T47D (cell line): ENCODE results near the gene BMP7.

Experiments
- DNase-seq, 2 experiments: peaks; one replicate each; pipeline versions ENCODE4 v3.0.0 to v3.0.0-alpha.2; 2011 to 2012; ENCODE audit warnings: low read depth in 1 of 2, low spot score in 1 of 2
- JUND ChIP-seq: IDR thresholded peaks from 2 replicates; pipeline ENCODE4 v1.6.1; 2012; ENCODE audit warnings: low read depth
- in situ Hi-C: cut with HindIII; loops from 2 replicates; pipeline ENCODE4 v1.10.0; 2016; ENCODE audit warnings: low sequenced_read_pairs, low pct_unique_long_range_greater_than_20kb

Gene BMP7

DNA sequence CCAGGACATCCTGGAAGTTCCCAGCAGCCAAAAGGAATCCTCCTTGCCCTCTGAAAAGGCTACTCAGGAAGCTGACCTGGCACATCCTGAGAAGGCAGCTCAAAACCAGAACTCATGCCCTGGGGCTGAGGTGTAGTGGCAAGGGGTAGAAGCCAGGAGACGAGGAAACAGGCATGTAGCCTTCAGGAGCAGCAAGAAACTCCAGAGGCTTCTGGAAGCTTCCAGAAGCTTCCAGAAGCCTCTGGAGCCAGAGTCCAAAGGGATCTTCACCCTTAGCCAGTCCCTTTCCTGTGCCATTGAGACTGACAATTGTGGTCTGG is 43.9 kb downstream of the BMP7 start:
- in situ Hi-C loops, result no loop called here
- TF ChIP-seq JUND, result no peak
- no peak for DNase-seq

GRCh38 chr20:57221916-57222630 is 44.4 kb downstream of the BMP7 start:
- DNase-seq, result no peak
- in situ Hi-C loops, result no loop called here

GRCh38 chr20:57220337-57221145 is 45.9 kb downstream of the BMP7 start:
- DNase-seq, result no peak
- no peak for TF ChIP-seq JUND
- in situ Hi-C loops, result no loop called here

More at GRCh38 chr20:57221916-57222630, 44.4 kb downstream of the BMP7 start:
- TF ChIP-seq JUND, result no peak

DNA sequence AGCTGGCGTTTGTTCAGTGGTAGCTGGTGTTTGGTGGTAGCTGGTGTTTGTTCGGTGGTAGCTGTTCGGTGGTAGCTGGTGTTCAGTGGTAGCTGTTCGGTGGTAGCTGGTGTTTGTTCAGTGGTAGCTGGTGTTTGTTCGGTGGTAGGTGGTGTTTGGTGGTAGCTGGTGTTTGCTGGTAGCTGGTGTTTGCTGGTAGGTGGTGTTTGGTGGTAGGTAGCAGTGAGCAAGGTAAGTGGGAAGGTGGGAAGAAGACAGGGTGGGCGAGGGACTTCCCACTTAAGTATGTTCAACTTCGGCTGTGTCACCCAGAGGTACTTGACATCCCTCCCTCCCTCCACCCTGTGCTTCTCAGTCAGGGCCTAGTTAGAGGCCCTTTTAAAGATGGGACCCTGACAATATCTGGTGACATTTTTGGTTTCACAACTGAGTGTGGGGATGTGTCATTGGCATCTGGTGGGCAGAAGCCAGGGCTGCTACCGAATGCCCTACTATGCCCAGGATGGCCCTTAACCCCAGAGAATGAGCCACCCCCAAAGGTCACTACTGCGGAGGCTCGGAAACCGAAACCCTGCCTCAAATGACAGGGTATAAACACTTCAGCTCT is 47.3 kb downstream of the BMP7 start:
- in situ Hi-C loops, result no loop called here
- DNase-seq, result no peak
- TF ChIP-seq JUND, result no peak

DNA sequence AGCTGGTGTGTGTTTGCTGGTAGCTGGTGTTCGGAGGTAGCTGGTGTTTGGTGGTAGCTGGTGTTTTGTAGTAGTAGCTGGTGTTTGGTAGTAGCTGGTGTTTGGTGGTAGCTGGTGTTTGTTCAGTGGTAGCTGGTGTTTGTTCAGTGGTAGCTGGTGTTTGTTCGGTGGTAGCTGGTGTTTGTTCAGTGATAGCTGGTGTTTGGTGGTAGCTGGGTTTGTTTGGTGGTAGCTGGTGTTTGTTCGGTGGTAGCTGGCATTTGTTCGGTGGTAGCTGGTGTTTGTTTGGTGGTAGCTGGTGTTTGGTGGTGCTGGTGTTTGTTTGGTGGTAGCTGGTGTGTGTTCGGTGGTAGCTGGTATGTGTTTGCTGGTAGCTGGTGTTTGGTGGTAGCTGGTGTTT is 48.0 kb downstream of the BMP7 start:
- DNase-seq, result no peak
- in situ Hi-C loops, result no loop called here
- TF ChIP-seq JUND, result no peak

DNA sequence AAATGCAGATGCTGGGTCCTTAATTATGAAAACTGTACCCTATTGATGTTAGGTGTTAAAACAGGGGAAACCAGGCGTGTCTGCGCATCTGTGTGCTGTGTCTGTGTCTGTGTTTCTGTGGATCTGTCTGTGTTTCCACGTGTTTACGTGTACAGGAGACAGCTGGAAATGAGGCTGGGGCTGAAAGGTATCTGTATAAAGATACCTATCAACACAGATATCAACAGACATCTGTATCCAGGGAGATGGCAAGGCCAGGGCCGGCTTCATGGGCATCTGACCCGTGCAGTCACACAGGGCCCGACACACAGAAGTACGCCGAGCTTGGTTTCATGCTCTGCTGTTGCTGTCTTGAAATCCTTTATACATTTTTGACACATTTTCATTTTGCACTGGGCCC is 48.6 kb downstream of the BMP7 start:
- in situ Hi-C loops, result no loop called here
- no peak for TF ChIP-seq JUND
- no peak for DNase-seq

DNA sequence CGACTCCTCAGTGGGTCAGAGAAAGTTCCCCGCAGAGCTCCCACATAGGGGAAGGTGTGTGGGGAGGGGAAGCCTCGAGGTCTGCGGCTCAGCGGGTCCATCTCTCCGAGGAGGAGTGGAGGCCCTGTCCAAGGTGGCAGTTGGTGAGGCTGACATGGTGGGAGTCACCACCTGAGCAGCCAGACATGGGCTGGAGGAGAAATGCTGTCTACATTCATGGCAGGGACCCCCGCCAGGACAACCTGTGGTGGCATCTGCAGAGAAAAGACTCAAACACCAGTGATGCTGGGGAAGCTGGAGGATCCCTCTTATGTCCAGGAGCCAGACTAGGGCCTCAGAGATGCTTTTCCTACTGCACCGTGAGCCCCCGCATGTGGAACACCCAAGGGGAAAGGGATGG is 49.8 kb downstream of the BMP7 start:
- TF ChIP-seq JUND, result no peak
- in situ Hi-C loops, result no loop called here
- DNase-seq, result no peak

DNA sequence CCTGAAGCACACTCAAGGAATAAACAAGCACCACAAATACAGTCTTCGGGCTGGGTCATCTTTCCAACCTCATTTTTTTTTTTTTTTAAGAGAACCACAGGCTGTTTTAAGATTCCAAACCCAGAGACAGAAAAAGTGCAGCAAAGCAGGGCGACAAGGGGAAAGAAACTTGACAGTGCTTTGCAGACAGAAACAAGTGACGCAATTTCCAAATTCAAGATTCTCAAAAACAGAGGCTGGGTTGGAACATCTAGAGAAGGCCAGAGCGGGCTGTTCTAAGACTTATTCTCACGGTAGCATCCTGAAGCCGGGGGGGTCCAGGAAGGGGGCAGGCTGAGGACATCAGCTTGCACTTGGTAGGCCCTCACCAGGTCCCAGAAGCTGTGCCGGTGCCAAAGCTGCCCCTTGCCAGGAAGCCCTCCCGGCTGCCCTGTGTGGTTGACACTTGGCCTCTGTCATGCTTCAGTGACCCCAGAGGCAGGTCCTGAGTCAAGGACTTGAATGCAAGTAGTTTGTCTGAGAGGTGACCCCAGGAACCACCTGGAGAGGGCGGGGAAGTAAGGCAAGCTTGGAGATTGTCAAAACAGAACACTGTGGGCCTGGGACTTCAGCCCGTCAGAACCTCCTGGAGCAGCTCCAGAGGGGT is 50.5 kb downstream of the BMP7 start:
- DNase-seq, result no peak
- in situ Hi-C loops, result no loop called here
- no peak for TF ChIP-seq JUND

GRCh38 chr20:57215426-57215825 is 51.0 kb downstream of the BMP7 start:
- TF ChIP-seq JUND, result no peak
- in situ Hi-C loops, result no loop called here
- DNase-seq, result no peak

DNA sequence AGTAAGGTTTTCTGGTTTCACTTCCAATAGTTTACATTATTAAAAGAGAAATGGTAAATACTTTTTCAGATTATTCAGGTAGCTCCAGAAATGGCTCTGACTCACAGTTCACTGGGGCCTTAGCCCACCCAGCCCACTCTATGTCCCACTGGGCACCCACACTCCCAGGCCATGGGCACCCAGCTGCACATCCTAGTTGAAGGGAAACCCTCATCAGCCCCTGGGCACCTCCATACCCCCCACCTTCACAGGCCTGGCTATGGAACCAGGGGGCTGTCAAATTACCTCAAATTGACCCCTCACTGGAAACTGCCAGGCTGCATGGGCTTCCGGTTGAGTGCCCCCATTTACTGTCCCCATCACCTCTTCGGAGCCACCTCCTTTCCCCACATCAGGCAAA is 51.5 kb downstream of the BMP7 start:
- TF ChIP-seq JUND, result no peak
- no peak for DNase-seq
- in situ Hi-C loops, result no loop called here

- no peak for TF ChIP-seq JUND
- in situ Hi-C loops, result no loop called here
- no peak for DNase-seq
These were observed 52.0 kb downstream of the BMP7 start for GRCh38 chr20:57214427-57214826.

GRCh38 chr20:57213924-57214323 is 52.5 kb downstream of the BMP7 start:
- DNase-seq, result no peak

DNA sequence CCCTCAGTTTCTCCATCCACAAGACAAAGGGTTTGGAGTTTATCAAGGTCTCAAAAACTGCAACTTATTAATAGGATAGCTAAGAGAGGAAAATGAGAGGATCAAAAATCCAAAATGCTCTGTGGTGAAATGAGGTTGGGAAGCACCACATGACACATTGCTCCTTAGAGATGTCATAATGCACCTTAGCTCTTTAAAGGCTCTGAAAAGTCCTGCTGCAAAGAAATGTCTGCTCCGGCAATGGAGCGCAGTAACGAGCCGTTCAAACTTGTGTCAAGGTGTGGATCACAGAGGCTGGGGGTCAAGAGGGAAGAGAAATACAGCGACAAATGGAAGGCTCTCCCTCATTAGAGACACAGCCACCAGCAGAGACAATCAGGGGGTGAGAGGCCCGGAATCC is 53.1 kb downstream of the BMP7 start:
- in situ Hi-C loops, result no loop called here
- DNase-seq, result no peak
- TF ChIP-seq JUND, result no peak

More at GRCh38 chr20:57213924-57214323, 52.5 kb downstream of the BMP7 start:
- in situ Hi-C loops, result no loop called here
- no peak for TF ChIP-seq JUND
